BJ (cell line): ENCODE results near the gene RYR1. TPM values are rescaled to one million over a fixed set of nuclear protein-coding genes. Genes with fewer than 3 reads are reported as not detected.

Source experiments
- CTCF ChIA-PET: fragments of 350-600 bp; formaldehyde crosslinking; extraction: SDS; loops from one replicate; lab custom pipeline; 2021; ENCODE audit warnings: antibody characterized with exemption, inconsistent platforms; lab: Yijun Ruan, JAX
- POLR2A ChIA-PET: fragments of 300-600 bp; sonication (Branson Sonifier 250); formaldehyde crosslinking; extraction: SDS; loops from one replicate; lab custom pipeline; 2021; ENCODE audit warnings: antibody characterized with exemption; lab: Charles Lee
- DNase-seq: peaks from one replicate; pipeline ENCODE4 v3.0.0-alpha.2; 2011; ENCODE audit warnings: low read depth
- H3K27me3 ChIP-seq: 2 replicates; pipeline ENCODE4 v1.6.0; 2011; ENCODE audit warnings: low read length; ENCODE audit not compliant: control insufficient read depth, insufficient read depth
- H3K36me3 ChIP-seq: 2 replicates; pipeline ENCODE4 v1.5.1; 2011; ENCODE audit warnings: low read length; ENCODE audit not compliant: control insufficient read depth, insufficient read depth
- H3K4me3 ChIP-seq: 2 replicates; pipeline ENCODE4 v1.5.1; 2011; ENCODE audit warnings: low read depth, mild to moderate bottlenecking, control low read depth, low read length
- polyA plus RNA-seq: library from polyadenylated mRNA; depleted of rRNA; stranded (reverse); fragments of >200 nt; gene quantifications from 2 replicates; pipeline ENCODE4 v1.2.3, GENCODE V29; 2011
- TF ChIP-seq, protein P1 (sequence below): IDR thresholded peaks from 2 replicates; pipeline ENCODE4 v1.5.1; 2011; ENCODE audit warnings: low read depth, mild to moderate bottlenecking, control low read depth, inconsistent platforms, low read length, moderate library complexity; ENCODE audit not compliant: insufficient read depth

RYR1 gene
- polyA plus RNA-seq, 1 experiment: 0.04 TPM

DNA sequence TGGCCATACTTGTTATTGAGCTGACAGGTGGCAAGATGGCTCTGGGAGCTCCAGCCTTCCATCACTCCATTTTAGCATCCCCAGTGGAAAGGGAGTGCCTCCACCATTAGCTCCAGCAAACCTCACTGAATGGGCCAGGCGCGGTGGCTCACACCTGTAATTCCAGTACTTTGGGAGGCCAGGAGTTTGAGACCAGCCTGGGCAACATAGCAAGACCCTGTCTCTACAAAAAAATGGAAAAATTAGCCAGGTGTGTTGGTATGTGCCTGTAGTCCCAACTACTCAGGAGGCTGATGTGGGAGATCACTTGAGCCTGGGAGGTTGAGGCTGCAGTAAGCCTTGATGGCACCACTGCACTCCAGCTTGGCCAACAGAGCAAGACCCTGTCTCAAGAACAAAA lies 98.0 kb downstream of the RYR1 start:
- Histone ChIP-seq H3K36me3 (no peaks in the 10 kb centered on the region), H3K4me3 (no peak overlapping the region), H3K27me3 (no peaks in the 10 kb centered on the region)
- CTCF ChIA-PET: interaction anchor here (0.7 kb wide), 1 partner anchor 16 kb away, joined by 3 read pairs; no protein-coding TSS in a partner anchor
- DNase-seq: no peak
- POLR2A ChIA-PET: no interaction called here
- TF ChIP-seq, protein P1, sequence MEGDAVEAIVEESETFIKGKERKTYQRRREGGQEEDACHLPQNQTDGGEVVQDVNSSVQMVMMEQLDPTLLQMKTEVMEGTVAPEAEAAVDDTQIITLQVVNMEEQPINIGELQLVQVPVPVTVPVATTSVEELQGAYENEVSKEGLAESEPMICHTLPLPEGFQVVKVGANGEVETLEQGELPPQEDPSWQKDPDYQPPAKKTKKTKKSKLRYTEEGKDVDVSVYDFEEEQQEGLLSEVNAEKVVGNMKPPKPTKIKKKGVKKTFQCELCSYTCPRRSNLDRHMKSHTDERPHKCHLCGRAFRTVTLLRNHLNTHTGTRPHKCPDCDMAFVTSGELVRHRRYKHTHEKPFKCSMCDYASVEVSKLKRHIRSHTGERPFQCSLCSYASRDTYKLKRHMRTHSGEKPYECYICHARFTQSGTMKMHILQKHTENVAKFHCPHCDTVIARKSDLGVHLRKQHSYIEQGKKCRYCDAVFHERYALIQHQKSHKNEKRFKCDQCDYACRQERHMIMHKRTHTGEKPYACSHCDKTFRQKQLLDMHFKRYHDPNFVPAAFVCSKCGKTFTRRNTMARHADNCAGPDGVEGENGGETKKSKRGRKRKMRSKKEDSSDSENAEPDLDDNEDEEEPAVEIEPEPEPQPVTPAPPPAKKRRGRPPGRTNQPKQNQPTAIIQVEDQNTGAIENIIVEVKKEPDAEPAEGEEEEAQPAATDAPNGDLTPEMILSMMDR: no peak

DNA sequence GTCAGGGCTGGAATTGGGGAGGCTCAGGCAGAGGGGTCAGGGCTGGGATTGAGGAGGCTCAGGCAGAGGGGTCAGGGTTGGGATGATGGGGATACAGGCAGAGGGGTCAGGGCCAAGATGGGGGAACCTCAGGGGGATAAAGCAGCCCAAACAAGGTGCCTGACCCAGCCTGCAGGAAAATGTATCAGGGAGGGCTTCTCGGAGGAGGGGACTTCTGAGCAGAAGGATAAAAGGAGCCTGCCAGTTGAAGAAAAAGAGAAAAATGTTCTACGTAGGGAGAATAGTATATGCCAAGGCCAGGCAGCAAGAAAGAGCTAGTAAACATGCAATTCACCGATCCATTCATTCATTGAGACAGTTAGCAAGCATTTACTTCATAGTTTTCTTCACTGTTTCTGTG lies 99.4 kb downstream of the RYR1 start:
- ChIA-PET CTCF (interaction anchor here (0.6 to 1.4 kb wide), 3 partner anchors 12 to 367 kb away, joined by 4 to 6 read pairs (median 5); partner anchors contain the start of gene NFKBIB), POLR2A (interaction anchor here (0.7 kb wide), 1 partner anchor 385 kb away, joined by 6 read pairs; no protein-coding TSS in a partner anchor)
- no peak for DNase-seq
- TF ChIP-seq, protein P1: no peak
- Histone ChIP-seq H3K4me3 (no peak overlapping the region), H3K36me3 (no peaks in the 10 kb centered on the region), H3K27me3 (no peaks in the 10 kb centered on the region)

DNA sequence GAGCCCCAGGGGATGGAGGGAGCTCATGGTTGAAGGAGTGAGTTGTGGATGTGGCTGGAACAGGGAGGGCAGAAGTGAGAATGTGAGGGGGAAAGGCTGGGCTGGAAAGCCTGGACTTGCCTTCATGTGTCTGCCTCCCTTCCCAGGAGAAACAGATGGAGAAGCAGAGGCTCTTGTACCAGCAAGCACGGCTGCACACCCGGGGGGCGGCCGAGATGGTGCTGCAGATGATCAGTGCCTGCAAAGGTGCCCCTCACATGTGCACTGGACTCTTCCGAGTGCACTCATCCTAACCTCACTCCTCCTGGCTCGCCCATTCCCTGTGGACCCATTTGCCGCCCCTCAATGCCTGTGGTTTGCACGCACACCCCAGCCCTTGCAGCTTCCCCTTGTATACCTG lies 101.1 kb downstream of the RYR1 start:
- CTCF ChIA-PET: interaction anchor here (1.4 to 1.5 kb wide), 2 partner anchors 9 to 11 kb away, joined by 4 read pairs; no protein-coding TSS in a partner anchor
- no peak for DNase-seq
- TF ChIP-seq, protein P1: no peak
- Histone ChIP-seq H3K36me3 (no peaks in the 10 kb centered on the region), H3K4me3 (no peak overlapping the region), H3K27me3 (no peaks in the 10 kb centered on the region)
- POLR2A ChIA-PET: no interaction called here

DNA sequence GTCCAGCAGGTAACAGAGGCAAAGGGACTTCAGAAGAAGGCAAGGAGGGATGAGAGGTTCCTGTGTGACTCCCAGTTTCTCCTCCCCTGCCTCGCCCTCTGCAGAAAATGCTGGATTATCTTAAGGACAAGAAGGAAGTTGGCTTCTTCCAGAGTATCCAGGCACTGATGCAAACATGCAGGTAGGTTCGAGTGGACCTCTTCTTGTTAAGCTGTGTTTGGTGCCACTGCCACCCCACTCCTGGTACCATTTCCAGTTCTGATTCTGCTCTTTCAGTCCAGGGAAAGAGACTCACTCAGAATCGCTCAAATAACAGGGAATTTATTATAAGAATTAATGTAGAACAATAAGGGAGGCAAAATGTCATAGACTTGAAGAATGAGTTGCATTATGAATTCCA lies 101.7 kb downstream of the RYR1 start:
- no peak for DNase-seq
- Histone ChIP-seq H3K36me3 (no peaks in the 10 kb centered on the region), H3K27me3 (no peaks in the 10 kb centered on the region), H3K4me3 (no peak overlapping the region)
- TF ChIP-seq, protein P1: no peak
- ChIA-PET POLR2A (no interaction called here), CTCF (interaction anchor here (1.4 kb wide), 1 partner anchor 10 kb away, joined by 4 read pairs; no protein-coding TSS in a partner anchor)

DNA sequence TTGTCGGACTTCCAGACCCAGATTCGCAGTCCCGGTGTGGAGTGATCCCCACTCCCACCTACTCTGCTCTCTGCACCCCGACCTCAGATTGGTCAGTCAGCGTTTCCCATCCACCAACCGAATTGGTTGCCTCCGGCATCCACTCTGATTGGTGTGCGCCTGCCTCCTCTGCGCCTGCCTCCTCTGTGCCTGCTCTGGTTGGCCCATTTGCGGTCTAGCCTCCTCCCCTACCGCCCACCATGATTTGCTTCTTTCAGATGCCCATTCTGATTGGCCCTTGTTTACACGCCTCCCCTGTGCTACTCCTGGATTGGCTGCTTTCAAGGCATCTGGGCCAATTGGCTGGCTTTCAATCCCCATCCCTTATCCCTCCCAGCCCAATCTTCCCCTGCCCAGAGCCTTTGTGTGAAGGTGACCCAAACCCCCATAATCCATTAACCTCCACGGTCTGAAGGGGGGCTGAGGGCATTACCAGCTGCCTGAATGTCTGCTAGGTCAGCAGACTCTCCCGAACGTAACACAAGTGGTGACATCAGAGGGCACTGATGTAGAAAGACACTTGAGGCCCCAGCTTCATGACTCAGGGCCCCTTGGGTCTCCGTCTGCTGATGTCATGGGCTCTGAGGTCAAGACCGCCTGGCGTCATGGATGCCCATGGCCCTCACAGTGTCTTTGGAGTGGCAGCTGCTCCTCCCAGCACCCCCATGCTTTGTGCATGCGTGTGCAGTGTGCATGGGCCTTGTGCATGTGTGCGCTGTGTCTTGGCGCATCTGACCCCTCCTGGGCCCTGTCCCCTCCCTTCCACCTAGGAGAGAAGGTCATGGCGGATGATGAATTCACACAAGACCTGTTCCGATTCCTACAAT lies 103.8 kb downstream of the RYR1 start:
- TF ChIP-seq, protein P1: no peak
- no peak overlapping the region for H3K4me3 ChIP-seq
- H3K27me3 ChIP-seq: no peaks in the 10 kb centered on the region
- no peak for DNase-seq
- CTCF ChIA-PET: no interaction called here
- no peaks in the 10 kb centered on the region for H3K36me3 ChIP-seq
- POLR2A ChIA-PET: no interaction called here
